HEK293 (cell line): Measurements from ENCODE around the gene TTC9C.

Experiments
- EGR2 ChIP-seq: fragments of 450-650 bp; formaldehyde crosslinking; IDR thresholded peaks from 2 replicates; pipeline ENCODE4 v1.5.1; 2016; ENCODE audit warnings: low read depth, missing biosample characterization, missing genetic modification characterization
- GLIS1 ChIP-seq: fragments of 450-650 bp; formaldehyde crosslinking; IDR thresholded peaks from 2 replicates; pipeline ENCODE4 v1.5.1; 2016; ENCODE audit warnings: missing biosample characterization, missing genetic modification characterization
- GLIS2 ChIP-seq: fragments of 450-650 bp; formaldehyde crosslinking; IDR thresholded peaks from 2 replicates; pipeline ENCODE4 v1.5.1; 2016; ENCODE audit warnings: missing biosample characterization, missing genetic modification characterization
- HOXA7 ChIP-seq: sonication (generic); formaldehyde crosslinking; IDR thresholded peaks from 2 replicates; pipeline ENCODE4 v1.8.1; 2022; ENCODE audit warnings: missing genetic modification reagents, borderline replicate concordance
- KLF10 ChIP-seq: fragments of 450-650 bp; IDR thresholded peaks from 2 replicates; pipeline ENCODE4 v1.5.1; 2018; ENCODE audit warnings: missing biosample characterization, mild to moderate bottlenecking, missing genetic modification characterization
- KLF16 ChIP-seq: fragments of 450-650 bp; formaldehyde crosslinking; IDR thresholded peaks from 2 replicates; pipeline ENCODE4 v1.5.1; 2017; ENCODE audit warnings: missing biosample characterization, missing genetic modification characterization
- PRDM10 ChIP-seq: fragments of 450-650 bp; formaldehyde crosslinking; IDR thresholded peaks from 2 replicates; pipeline ENCODE4 v1.5.1; 2016; ENCODE audit warnings: missing biosample characterization, missing genetic modification characterization
- REST ChIP-seq: fragments of 450-650 bp; formaldehyde crosslinking; IDR thresholded peaks from 2 replicates; pipeline ENCODE4 v1.5.1; 2016; ENCODE audit warnings: missing biosample characterization, missing genetic modification characterization
- WT1 ChIP-seq: fragments of 450-650 bp; formaldehyde crosslinking; IDR thresholded peaks from 2 replicates; pipeline ENCODE4 v1.5.1; 2016; ENCODE audit warnings: missing biosample characterization, missing genetic modification characterization
- ZBTB21 ChIP-seq: fragments of 450-650 bp; formaldehyde crosslinking; IDR thresholded peaks from 2 replicates; pipeline ENCODE4 v1.5.1; 2017; ENCODE audit warnings: missing biosample characterization, missing genetic modification characterization
- ZBTB6 ChIP-seq: fragments of 450-650 bp; formaldehyde crosslinking; IDR thresholded peaks from 2 replicates; pipeline ENCODE4 v1.5.1; 2017; ENCODE audit warnings: missing biosample characterization, missing genetic modification characterization
- ZBTB7A ChIP-seq: fragments of 450-650 bp; formaldehyde crosslinking; IDR thresholded peaks from 2 replicates; pipeline ENCODE4 v1.5.1; 2016; ENCODE audit warnings: low read depth, missing biosample characterization, missing genetic modification characterization
- ZFP3 ChIP-seq: fragments of 450-650 bp; formaldehyde crosslinking; IDR thresholded peaks from 2 replicates; pipeline ENCODE4 v1.5.1; 2016; ENCODE audit warnings: low read depth, missing biosample characterization, missing genetic modification characterization
- ZNF16 ChIP-seq: fragments of 450-650 bp; formaldehyde crosslinking; IDR thresholded peaks from 2 replicates; pipeline ENCODE4 v1.5.1; 2016; ENCODE audit warnings: low read depth, missing biosample characterization, missing genetic modification characterization
- ZNF184 ChIP-seq: fragments of 450-650 bp; IDR thresholded peaks from 2 replicates; pipeline ENCODE4 v1.5.1; 2018; ENCODE audit warnings: missing biosample characterization, mild to moderate bottlenecking, missing genetic modification characterization
- ZNF248 ChIP-seq: fragments of 450-650 bp; formaldehyde crosslinking; IDR thresholded peaks from 2 replicates; pipeline ENCODE4 v1.5.1; 2017; ENCODE audit warnings: missing biosample characterization, missing genetic modification characterization
- ZNF26 ChIP-seq: fragments of 450-650 bp; formaldehyde crosslinking; IDR thresholded peaks from 2 replicates; pipeline ENCODE4 v1.5.1; 2016; ENCODE audit warnings: missing biosample characterization, missing genetic modification characterization
- ZNF350 ChIP-seq: fragments of 450-650 bp; formaldehyde crosslinking; IDR thresholded peaks from 2 replicates; pipeline ENCODE4 v1.5.0; 2017; ENCODE audit warnings: missing biosample characterization, mild to moderate bottlenecking, missing genetic modification characterization
- ZNF394 ChIP-seq: fragments of 450-650 bp; formaldehyde crosslinking; IDR thresholded peaks from 2 replicates; pipeline ENCODE4 v1.5.1; 2016; ENCODE audit warnings: missing biosample characterization, missing genetic modification characterization, mild to moderate bottlenecking, moderate library complexity, borderline replicate concordance
- ZNF560 ChIP-seq: fragments of 450-650 bp; formaldehyde crosslinking; IDR thresholded peaks from 2 replicates; pipeline ENCODE4 v1.5.1; 2017; ENCODE audit warnings: missing biosample characterization, missing genetic modification characterization, borderline replicate concordance
- ZNF600 ChIP-seq: fragments of 450-650 bp; formaldehyde crosslinking; IDR thresholded peaks from 2 replicates; pipeline ENCODE4 v1.5.1; 2016; ENCODE audit warnings: missing biosample characterization, missing genetic modification characterization
- ZNF621 ChIP-seq: fragments of 450-650 bp; formaldehyde crosslinking; IDR thresholded peaks from 2 replicates; pipeline ENCODE4 v1.5.1; 2017; ENCODE audit warnings: missing biosample characterization, missing genetic modification characterization
- ZNF623 ChIP-seq: fragments of 450-650 bp; formaldehyde crosslinking; IDR thresholded peaks from 2 replicates; pipeline ENCODE4 v1.5.1; 2016; ENCODE audit warnings: missing biosample characterization, missing genetic modification characterization
- ZNF624 ChIP-seq: fragments of 450-650 bp; formaldehyde crosslinking; IDR thresholded peaks from 2 replicates; pipeline ENCODE4 v1.5.1; 2017; ENCODE audit warnings: missing biosample characterization, missing genetic modification characterization
- ZNF645 ChIP-seq: fragments of 450-650 bp; formaldehyde crosslinking; IDR thresholded peaks from 2 replicates; pipeline ENCODE4; 2016; ENCODE audit warnings: missing biosample characterization, missing genetic modification characterization
- ZNF670 ChIP-seq: fragments of 450-650 bp; formaldehyde crosslinking; IDR thresholded peaks from 2 replicates; pipeline ENCODE4 v1.5.1; 2016; ENCODE audit warnings: missing biosample characterization, missing genetic modification characterization, low read depth
- ZNF776 ChIP-seq: fragments of 450-650 bp; formaldehyde crosslinking; IDR thresholded peaks from 2 replicates; pipeline ENCODE4 v1.5.0; 2017; ENCODE audit warnings: missing biosample characterization, missing genetic modification characterization, borderline replicate concordance
- ZNF777 ChIP-seq: fragments of 450-650 bp; formaldehyde crosslinking; IDR thresholded peaks from 2 replicates; pipeline ENCODE4 v1.5.1; 2017; ENCODE audit warnings: missing biosample characterization, missing genetic modification characterization, borderline replicate concordance
- ZNF830 ChIP-seq: fragments of 450-650 bp; IDR thresholded peaks from 2 replicates; pipeline ENCODE4 v1.5.0; 2018; ENCODE audit warnings: missing biosample characterization, missing genetic modification characterization, low read depth, mild to moderate bottlenecking, moderate library complexity

Gene TTC9C

GRCh38 chr11:62678770-62679696 lies 49.3 kb upstream of the TTC9C start, which contains the start of gene UBXN1 (continued):
- TF ChIP-seq ZNF394 (tag by site-specific recombination) (no peak), ZNF350 (tag by site-specific recombination) (no peak), REST (no peak), ZNF248 (tag by site-specific recombination) (no peak), ZNF624 (tag by site-specific recombination) (no peak), ZNF560 (no peak), KLF16 (tag by site-specific recombination) (peak; percentile 55; the same call in 1 of the 2 replicates), ZNF670 (tag by site-specific recombination) (no peak), ZNF623 (tag by site-specific recombination) (no peak), ZNF600 (peak; percentile 88), PRDM10 (tag by site-specific recombination) (peak; percentile 56), ZBTB21 (no peak), ZNF184 (tag by site-specific recombination) (no peak), ZNF621 (tag by site-specific recombination) (no peak), ZNF777 (tag by site-specific recombination) (peak; percentile 54; the same call in 1 of the 2 replicates), HOXA7 (CRISPR knock-in tag) (no peak), ZBTB6 (tag by site-specific recombination) (peak; percentile 87), KLF10 (tag by site-specific recombination) (no peak), ZNF645 (no peak), GLIS2 (tag by site-specific recombination) (peak; percentile 53; the same call in 1 of the 2 replicates), ZBTB7A (no peak), ZNF16 (tag by site-specific recombination) (no peak), ZNF776 (tag by site-specific recombination) (peak; percentile 100), WT1 (tag by site-specific recombination) (no peak), GLIS1 (tag by site-specific recombination) (peak; percentile 20; the same call in 1 of the 2 replicates), EGR2 (tag by site-specific recombination) (peak; percentile 91), ZFP3 (tag by site-specific recombination) (no peak), ZNF26 (tag by site-specific recombination) (no peak), ZNF830 (tag by site-specific recombination) (no peak)
